Fibroblast of lung (primary cell): ENCODE data around the gene CCDC57.

Experiments
- EZH2 ChIP-seq: IDR thresholded peaks from 2 replicates; pipeline ENCODE4 v1.5.1; 2012; ENCODE audit warnings: low read length, control low read depth, mild to moderate bottlenecking; ENCODE audit errors: missing control alignments
- TF ChIP-seq, protein P1 (sequence below), 2 donors: IDR thresholded peaks in 1 of 2; conservative IDR thresholded peaks in 1 of 2; 1 replicate in 1 of 2; 2 replicates in 1 of 2; pipeline ENCODE4 v1.5.1; 2011 to 2012; ENCODE audit warnings: low read length in 2 of 2, control low read depth in 1 of 2, inconsistent platforms in 1 of 2, low read depth in 1 of 2, mild to moderate bottlenecking in 1 of 2

DNA sequence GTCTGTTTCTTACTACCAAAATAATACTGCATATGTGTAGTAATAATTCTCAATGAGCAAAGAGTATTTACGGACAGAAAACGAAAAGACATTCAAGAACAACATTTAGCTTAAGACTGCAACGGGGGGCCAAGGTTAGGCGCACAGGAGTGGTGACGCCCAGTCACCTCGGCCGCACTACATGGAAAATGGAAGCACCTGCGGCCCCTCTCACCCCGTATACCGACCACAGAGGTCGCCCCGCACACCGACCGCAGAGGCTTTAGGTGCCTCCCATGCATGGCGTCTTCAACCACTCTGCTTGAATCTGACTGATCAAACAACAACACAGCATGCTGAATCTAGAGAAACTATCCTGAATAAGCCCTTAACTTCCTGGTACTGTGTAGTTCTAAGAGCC, 26.4 kb downstream of the CCDC57 start:
- TF ChIP-seq, protein P1, sequence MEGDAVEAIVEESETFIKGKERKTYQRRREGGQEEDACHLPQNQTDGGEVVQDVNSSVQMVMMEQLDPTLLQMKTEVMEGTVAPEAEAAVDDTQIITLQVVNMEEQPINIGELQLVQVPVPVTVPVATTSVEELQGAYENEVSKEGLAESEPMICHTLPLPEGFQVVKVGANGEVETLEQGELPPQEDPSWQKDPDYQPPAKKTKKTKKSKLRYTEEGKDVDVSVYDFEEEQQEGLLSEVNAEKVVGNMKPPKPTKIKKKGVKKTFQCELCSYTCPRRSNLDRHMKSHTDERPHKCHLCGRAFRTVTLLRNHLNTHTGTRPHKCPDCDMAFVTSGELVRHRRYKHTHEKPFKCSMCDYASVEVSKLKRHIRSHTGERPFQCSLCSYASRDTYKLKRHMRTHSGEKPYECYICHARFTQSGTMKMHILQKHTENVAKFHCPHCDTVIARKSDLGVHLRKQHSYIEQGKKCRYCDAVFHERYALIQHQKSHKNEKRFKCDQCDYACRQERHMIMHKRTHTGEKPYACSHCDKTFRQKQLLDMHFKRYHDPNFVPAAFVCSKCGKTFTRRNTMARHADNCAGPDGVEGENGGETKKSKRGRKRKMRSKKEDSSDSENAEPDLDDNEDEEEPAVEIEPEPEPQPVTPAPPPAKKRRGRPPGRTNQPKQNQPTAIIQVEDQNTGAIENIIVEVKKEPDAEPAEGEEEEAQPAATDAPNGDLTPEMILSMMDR (conservative IDR thresholded peaks at IDR 0.05 in 1 of 2, IDR thresholded peaks at IDR 0.05 in 1 of 2; ENCODE audit: low read depth in 1 of 2, low read length in 2 of 2): no peak
- no peak for TF ChIP-seq EZH2
